OCI-LY3 (cell line): ENCODE data around the gene MYL12B.
A peak's percentile ranks its signal among the peaks of the same experiment; 100 is the strongest.

Source experiments
- H2AFZ ChIP-seq: fragments of 200-600, 300-600 bp; shearing (Covaris generic); 2 replicates; pipeline ENCODE4 v1.6.0; 2014; ENCODE audit warnings: antibody characterized with exemption, low read depth, low read length
- H3K27ac ChIP-seq: fragments of 200-600, 300-600 bp; sonication (generic); 2 replicates; pipeline ENCODE4 v1.5.1; 2014; ENCODE audit warnings: mild to moderate bottlenecking, low read length, moderate library complexity, mixed read lengths
- H3K27me3 ChIP-seq: fragments of 200-600, 300-600 bp; sonication (generic); 2 replicates; pipeline ENCODE4 v1.6.1; 2014; ENCODE audit warnings: low read depth, low read length, mixed read lengths
- H3K36me3 ChIP-seq: fragments of 200-600, 300-600 bp; sonication (generic); replicated peaks from 2 replicates; pipeline ENCODE3; 2014; ENCODE audit warnings: low read depth, low read length, mixed read lengths
- H3K4me1 ChIP-seq: fragments of 300-600, 200-600 bp; sonication (generic); 2 replicates; pipeline ENCODE4 v1.6.1; 2014; ENCODE audit warnings: low read length, mixed read lengths
- H3K4me2 ChIP-seq: fragments of 200-600, 300-600 bp; sonication (generic); 2 replicates; pipeline ENCODE4 v1.6.1; 2014; ENCODE audit warnings: low read length, mixed read lengths
- H3K4me3 ChIP-seq: fragments of 300-600, 200-600 bp; sonication (generic); 2 replicates; pipeline ENCODE4 v1.5.1; 2014; ENCODE audit warnings: antibody characterized with exemption, mild to moderate bottlenecking, low read length, moderate library complexity
- H3K79me2 ChIP-seq: fragments of 300-600, 200-600 bp; shearing (Covaris generic); 2 replicates; pipeline ENCODE4 v1.6.1; 2014; ENCODE audit warnings: mild to moderate bottlenecking, low read length, mixed read lengths
- H3K9ac ChIP-seq: fragments of 300-600, 200-600 bp; shearing (Covaris generic); 2 replicates; pipeline ENCODE4 v1.6.0; 2014; ENCODE audit warnings: mild to moderate bottlenecking, low read length, moderate library complexity
- H3K9me3 ChIP-seq: fragments of 200-600, 300-600 bp; shearing (Covaris generic); 2 replicates; pipeline ENCODE4 v1.6.1; 2014; ENCODE audit warnings: low read length, mixed read lengths; ENCODE audit not compliant: insufficient read depth
- H4K20me1 ChIP-seq: fragments of 200-600, 300-600 bp; sonication (generic); 2 replicates; pipeline ENCODE4 v1.6.1; 2016; ENCODE audit warnings: low read length, mixed read lengths; ENCODE audit not compliant: insufficient read depth
- EZH2phosphoT487 ChIP-seq: fragments of 200-600 bp; shearing (Covaris generic); IDR thresholded peaks from 2 replicates; pipeline ENCODE4 v1.6.1; 2018; ENCODE audit warnings: antibody characterized with exemption, mixed run types, low read depth
- TF ChIP-seq, protein P1 (sequence below): fragments of 200-600, 300-600 bp; sonication (generic); IDR thresholded peaks from 2 replicates; pipeline ENCODE4 v1.5.1; 2014; ENCODE audit warnings: antibody characterized with exemption, low read length, low read depth

MYL12B gene

DNA sequence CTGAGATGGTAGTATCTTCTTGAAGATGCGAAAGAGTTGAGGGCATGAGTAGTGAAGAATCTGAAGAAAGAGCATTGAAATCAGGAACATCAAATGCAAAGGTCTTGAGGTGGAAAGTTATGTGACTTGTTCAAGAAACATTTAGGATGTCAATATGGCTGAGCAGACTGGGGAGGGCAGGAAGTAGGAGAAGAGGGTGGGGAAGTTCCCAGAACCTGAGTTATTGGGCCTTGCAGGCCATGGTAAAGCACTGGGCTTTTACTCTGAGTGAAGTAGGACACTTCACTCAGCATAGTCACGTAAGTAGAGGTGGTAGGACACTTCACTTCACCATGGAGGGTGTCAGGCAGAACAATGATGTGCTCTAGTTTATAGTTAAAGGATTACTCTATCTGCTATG lies 26.1 kb upstream of the MYL12B start:
- TF ChIP-seq, protein P1, sequence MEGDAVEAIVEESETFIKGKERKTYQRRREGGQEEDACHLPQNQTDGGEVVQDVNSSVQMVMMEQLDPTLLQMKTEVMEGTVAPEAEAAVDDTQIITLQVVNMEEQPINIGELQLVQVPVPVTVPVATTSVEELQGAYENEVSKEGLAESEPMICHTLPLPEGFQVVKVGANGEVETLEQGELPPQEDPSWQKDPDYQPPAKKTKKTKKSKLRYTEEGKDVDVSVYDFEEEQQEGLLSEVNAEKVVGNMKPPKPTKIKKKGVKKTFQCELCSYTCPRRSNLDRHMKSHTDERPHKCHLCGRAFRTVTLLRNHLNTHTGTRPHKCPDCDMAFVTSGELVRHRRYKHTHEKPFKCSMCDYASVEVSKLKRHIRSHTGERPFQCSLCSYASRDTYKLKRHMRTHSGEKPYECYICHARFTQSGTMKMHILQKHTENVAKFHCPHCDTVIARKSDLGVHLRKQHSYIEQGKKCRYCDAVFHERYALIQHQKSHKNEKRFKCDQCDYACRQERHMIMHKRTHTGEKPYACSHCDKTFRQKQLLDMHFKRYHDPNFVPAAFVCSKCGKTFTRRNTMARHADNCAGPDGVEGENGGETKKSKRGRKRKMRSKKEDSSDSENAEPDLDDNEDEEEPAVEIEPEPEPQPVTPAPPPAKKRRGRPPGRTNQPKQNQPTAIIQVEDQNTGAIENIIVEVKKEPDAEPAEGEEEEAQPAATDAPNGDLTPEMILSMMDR = no peak
- TF ChIP-seq EZH2phosphoT487 = no peak
- no peaks in the 10 kb centered on the region for H3K36me3 ChIP-seq
- H3K9ac ChIP-seq = no peak overlapping the region
- H3K27me3 ChIP-seq = no peaks in the 10 kb centered on the region
- no peak overlapping the region for H3K27ac ChIP-seq
- H3K9me3 ChIP-seq = no peaks in the 10 kb centered on the region
- no peaks in the 10 kb centered on the region for H4K20me1 ChIP-seq
- H3K4me3 ChIP-seq = no peak overlapping the region
- no peak overlapping the region for H3K4me2 ChIP-seq
- no peaks in the 10 kb centered on the region for H3K4me1 ChIP-seq
- no peak overlapping the region for H2AFZ ChIP-seq
- no peaks in the 10 kb centered on the region for H3K79me2 ChIP-seq

DNA sequence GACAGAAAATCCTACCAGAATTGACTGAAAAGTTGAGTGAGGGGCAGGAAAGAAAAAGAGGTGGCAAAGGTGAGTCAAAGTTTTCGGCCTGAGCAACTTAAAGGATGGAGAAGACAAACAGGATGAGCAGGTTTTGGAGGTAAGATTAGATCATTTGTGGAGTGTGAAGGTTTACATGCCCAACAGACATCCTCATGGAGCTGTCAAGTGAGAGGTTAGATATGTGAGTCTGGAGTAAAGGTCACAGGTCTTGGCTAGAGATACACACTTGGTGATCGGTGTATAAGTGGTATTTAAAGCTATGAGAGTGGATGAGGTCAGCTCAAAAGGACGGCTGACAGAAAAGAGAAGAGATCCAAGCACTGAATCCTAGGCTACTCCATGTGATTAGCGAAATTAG lies 25.5 kb upstream of the MYL12B start:
- Histone ChIP-seq H2AFZ (no peak overlapping the region), H3K4me1 (no peaks in the 10 kb centered on the region), H3K4me2 (no peak overlapping the region), H3K9ac (no peak overlapping the region), H3K36me3 (no peaks in the 10 kb centered on the region), H3K27me3 (no peaks in the 10 kb centered on the region), H3K9me3 (no peaks in the 10 kb centered on the region), H4K20me1 (no peaks in the 10 kb centered on the region), H3K4me3 (no peak overlapping the region), H3K79me2 (no peaks in the 10 kb centered on the region), H3K27ac (no peak overlapping the region)
- TF ChIP-seq EZH2phosphoT487 = no peak
- TF ChIP-seq, protein P1 = no peak

DNA sequence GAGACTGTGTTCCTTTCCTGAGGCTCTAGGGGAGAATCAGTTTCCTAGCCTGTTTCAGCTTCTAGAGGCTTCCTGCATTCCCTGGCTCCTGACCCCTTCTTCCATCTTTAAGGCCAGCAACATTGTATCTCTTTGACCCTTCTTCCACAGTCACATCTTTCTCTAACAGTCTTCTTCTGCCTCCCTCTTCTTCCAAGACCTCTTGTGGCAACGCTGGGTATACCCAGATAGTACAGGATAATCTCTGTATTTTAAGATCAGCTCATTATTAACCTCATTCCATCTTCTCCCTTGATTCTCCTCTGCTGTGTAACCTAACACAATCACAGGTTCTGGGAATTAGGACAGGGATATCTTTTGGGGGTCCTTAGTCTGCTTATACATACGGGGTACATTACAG lies 23.2 kb upstream of the MYL12B start:
- Histone ChIP-seq H3K36me3 (no peaks in the 10 kb centered on the region), H3K27ac (no peak overlapping the region), H3K4me2 (no peak overlapping the region), H3K79me2 (no peaks in the 10 kb centered on the region), H3K9ac (no peak overlapping the region), H4K20me1 (no peaks in the 10 kb centered on the region), H3K27me3 (no peaks in the 10 kb centered on the region), H2AFZ (no peak overlapping the region), H3K4me1 (no peaks in the 10 kb centered on the region), H3K4me3 (no peak overlapping the region), H3K9me3 (no peaks in the 10 kb centered on the region)
- TF ChIP-seq, protein P1 = peak; percentile 22; the same call in 1 of the 2 replicates
- no peak for TF ChIP-seq EZH2phosphoT487

DNA sequence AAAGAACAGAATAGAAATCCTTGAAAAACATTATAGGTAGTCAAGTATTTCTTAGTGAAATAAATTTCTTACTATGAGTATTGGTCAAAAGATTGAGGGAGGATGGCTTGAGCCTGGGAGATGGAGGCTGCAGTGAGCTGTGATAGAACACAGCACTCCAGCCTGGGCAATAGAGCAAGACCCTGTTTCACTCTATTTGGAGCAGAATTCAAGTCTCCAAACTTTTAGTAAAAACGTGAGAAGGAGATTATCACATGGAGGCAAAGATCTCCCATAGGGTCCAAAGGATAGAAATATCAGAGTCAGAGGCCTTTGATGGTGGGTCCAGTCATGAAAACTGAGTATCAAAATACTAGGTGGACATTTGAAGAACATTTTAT lies 16.8 kb upstream of the MYL12B start:
- no peak overlapping the region for H2AFZ ChIP-seq
- peaks cover 17% of the 10 kb centered on the region for H3K4me1 ChIP-seq
- TF ChIP-seq, protein P1 = no peak
- TF ChIP-seq EZH2phosphoT487 = no peak
- peaks cover 31% of the 10 kb centered on the region for H3K79me2 ChIP-seq
- peaks cover 5% of the 10 kb centered on the region for H3K36me3 ChIP-seq
- peak overlapping the region; percentile 96; the same call in 1 of the 2 replicates for H3K9ac ChIP-seq
- H3K27me3 ChIP-seq = no peaks in the 10 kb centered on the region
- no peak overlapping the region for H3K27ac ChIP-seq
- H3K4me2 ChIP-seq = peak overlapping the region; percentile 85
- peak overlapping the region; percentile 97 for H3K4me3 ChIP-seq
- peaks cover 13% of the 10 kb centered on the region for H4K20me1 ChIP-seq
- no peaks in the 10 kb centered on the region for H3K9me3 ChIP-seq
